ENCODE measurements around the gene KCNQ2.

The KCNQ2 gene

DNA sequence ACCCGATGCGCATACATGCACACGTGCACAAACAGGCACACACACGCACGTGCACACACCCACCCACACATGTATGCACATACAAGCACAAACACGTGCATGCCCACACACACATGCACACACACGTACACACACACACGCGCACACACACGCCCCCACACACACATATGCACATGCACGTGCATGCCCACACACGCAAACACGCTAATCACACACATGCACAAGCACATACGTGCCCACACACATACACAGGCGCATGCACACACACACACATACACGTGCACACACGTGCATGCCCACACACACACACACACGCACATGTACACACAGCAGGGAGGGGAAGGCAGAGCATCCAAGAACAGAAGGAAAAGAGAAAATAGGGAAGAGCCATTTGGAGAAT is 84.5 kb downstream of the KCNQ2 start:
- Histone ChIP-seq H3K4me3 (no peak overlapping the region), H3K27ac (no peak overlapping the region), H3K36me3 (no peaks in the 10 kb centered on the region), H3K9me3 (peaks cover 0 to 24% (median 18%) of the 10 kb centered on the region in 3 donors), H3K4me1 (no peaks in the 10 kb centered on the region), H3K27me3 (peaks cover 0 to 25% of the 10 kb centered on the region in 2 donors)
- no peak for DNase-seq
- intact Hi-C loops (cut with DNase I; ENCODE audit: low total_unique reads), result no loop called here
- TF ChIP-seq, protein P1, sequence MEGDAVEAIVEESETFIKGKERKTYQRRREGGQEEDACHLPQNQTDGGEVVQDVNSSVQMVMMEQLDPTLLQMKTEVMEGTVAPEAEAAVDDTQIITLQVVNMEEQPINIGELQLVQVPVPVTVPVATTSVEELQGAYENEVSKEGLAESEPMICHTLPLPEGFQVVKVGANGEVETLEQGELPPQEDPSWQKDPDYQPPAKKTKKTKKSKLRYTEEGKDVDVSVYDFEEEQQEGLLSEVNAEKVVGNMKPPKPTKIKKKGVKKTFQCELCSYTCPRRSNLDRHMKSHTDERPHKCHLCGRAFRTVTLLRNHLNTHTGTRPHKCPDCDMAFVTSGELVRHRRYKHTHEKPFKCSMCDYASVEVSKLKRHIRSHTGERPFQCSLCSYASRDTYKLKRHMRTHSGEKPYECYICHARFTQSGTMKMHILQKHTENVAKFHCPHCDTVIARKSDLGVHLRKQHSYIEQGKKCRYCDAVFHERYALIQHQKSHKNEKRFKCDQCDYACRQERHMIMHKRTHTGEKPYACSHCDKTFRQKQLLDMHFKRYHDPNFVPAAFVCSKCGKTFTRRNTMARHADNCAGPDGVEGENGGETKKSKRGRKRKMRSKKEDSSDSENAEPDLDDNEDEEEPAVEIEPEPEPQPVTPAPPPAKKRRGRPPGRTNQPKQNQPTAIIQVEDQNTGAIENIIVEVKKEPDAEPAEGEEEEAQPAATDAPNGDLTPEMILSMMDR (IDR thresholded peaks at IDR 0.05), result no peak

DNA sequence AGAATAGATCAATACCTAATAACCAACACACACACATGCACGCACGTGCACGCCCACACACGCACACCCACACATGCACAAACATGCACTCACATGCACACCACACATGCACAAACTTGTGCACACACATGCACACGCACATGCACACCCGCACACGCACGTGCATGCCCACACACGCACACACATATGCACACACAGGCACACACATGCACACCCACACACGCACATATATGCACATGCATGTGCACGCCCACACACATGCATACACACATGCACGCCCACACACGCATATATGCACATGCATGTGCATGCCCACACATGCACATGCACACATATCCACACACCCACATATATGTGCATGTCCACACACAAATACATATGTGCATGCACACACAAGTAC is 85.1 kb downstream of the KCNQ2 start:
- Histone ChIP-seq H3K4me1 (no peaks in the 10 kb centered on the region), H3K9me3 (peaks cover 0 to 24% (median 18%) of the 10 kb centered on the region in 3 donors), H3K36me3 (no peaks in the 10 kb centered on the region), H3K4me3 (no peak overlapping the region), H3K27ac (no peak overlapping the region), H3K27me3 (peaks cover 0 to 27% of the 10 kb centered on the region in 2 donors)
- TF ChIP-seq, protein P1 (IDR thresholded peaks at IDR 0.05), result no peak
- no peak for DNase-seq
- intact Hi-C loops (cut with DNase I; ENCODE audit: low total_unique reads), result no loop called here

- peaks cover 0 to 24% (median 16%) of the 10 kb centered on the region in 3 donors for H3K9me3 ChIP-seq
- no peaks in the 10 kb centered on the region for H3K4me1 ChIP-seq
- H3K27me3 ChIP-seq, result peaks cover 0 to 28% of the 10 kb centered on the region in 2 donors
- no peak for DNase-seq
- H3K36me3 ChIP-seq, result no peaks in the 10 kb centered on the region
- no peak overlapping the region for H3K4me3 ChIP-seq
- intact Hi-C loops (cut with DNase I; ENCODE audit: low total_unique reads), result no loop called here
- TF ChIP-seq, protein P1 (IDR thresholded peaks at IDR 0.05), result no peak
- no peak overlapping the region for H3K27ac ChIP-seq
Observed at GRCh38 chr20:63386491-63386890, 86.0 kb downstream of the KCNQ2 start.

GRCh38 chr20:63385819-63386218 is 86.6 kb downstream of the KCNQ2 start:
- DNase-seq, result no peak
- Histone ChIP-seq H3K27ac (no peak overlapping the region), H3K4me3 (no peak overlapping the region), H3K4me1 (no peaks in the 10 kb centered on the region), H3K27me3 (peaks cover 0 to 34% of the 10 kb centered on the region in 2 donors), H3K36me3 (no peaks in the 10 kb centered on the region), H3K9me3 (peaks cover 0 to 24% (median 11%) of the 10 kb centered on the region in 3 donors)
- intact Hi-C loops (cut with DNase I; ENCODE audit: low total_unique reads), result no loop called here
- TF ChIP-seq, protein P1 (IDR thresholded peaks at IDR 0.05), result no peak

GRCh38 chr20:63384336-63384735 is 88.1 kb downstream of the KCNQ2 start:
- no peak overlapping the region for H3K27ac ChIP-seq
- peaks cover 0 to 19% (median 11%) of the 10 kb centered on the region in 3 donors for H3K9me3 ChIP-seq
- no peak for DNase-seq
- H3K4me3 ChIP-seq, result no peak overlapping the region
- H3K4me1 ChIP-seq, result no peaks in the 10 kb centered on the region
- intact Hi-C loops (cut with DNase I; ENCODE audit: low total_unique reads), result no loop called here
- no peaks in the 10 kb centered on the region for H3K36me3 ChIP-seq
- H3K27me3 ChIP-seq, result peaks cover 0 to 49% of the 10 kb centered on the region in 2 donors
- TF ChIP-seq, protein P1 (IDR thresholded peaks at IDR 0.05), result no peak

GRCh38 chr20:63383556-63383955 is 88.9 kb downstream of the KCNQ2 start:
- H3K27ac ChIP-seq, result no peak overlapping the region
- peaks cover 0 to 56% of the 10 kb centered on the region in 2 donors for H3K27me3 ChIP-seq
- no peak for DNase-seq
- H3K4me3 ChIP-seq, result no peak overlapping the region
- H3K9me3 ChIP-seq, result peaks cover 0 to 12% (median 11%) of the 10 kb centered on the region in 3 donors
- intact Hi-C loops (cut with DNase I; ENCODE audit: low total_unique reads), result no loop called here
- TF ChIP-seq, protein P1 (IDR thresholded peaks at IDR 0.05), result no peak
- no peaks in the 10 kb centered on the region for H3K4me1 ChIP-seq
- no peaks in the 10 kb centered on the region for H3K36me3 ChIP-seq
